GM10248 (cell line): Measurements from ENCODE around the gene KICS2.

Source experiments
- CTCF ChIA-PET: fragments of 300-600 bp; sonication (Branson Sonifier 250); formaldehyde crosslinking; extraction: SDS; loops from one replicate; lab custom pipeline; 2021; ENCODE audit warnings: antibody characterized with exemption; lab: Yijun Ruan, JAX
- POLR2A ChIA-PET: fragments of 350-650 bp; sonication (Branson Sonifier 250); formaldehyde crosslinking; extraction: SDS; loops from one replicate; lab custom pipeline; 2020; ENCODE audit warnings: antibody characterized with exemption; lab: Yijun Ruan, JAX
- DNase-seq: peaks from one replicate; pipeline ENCODE4 v3.0.0; 2012; ENCODE audit errors: extremely low spot score
- CTCF ChIP-seq: IDR thresholded peaks from 2 replicates; pipeline ENCODE4 v1.5.1; 2012; ENCODE audit warnings: mild to moderate bottlenecking, low read depth; ENCODE audit errors: extremely low read depth, missing control alignments, control extremely low read depth

Gene KICS2

GRCh38 chr12:64222009-64222765 lies at the start of gene KICS2:
Gene KICS2, minus strand, starts transcription at chr12:64222296. Its CDS starts 59 bp downstream, at chr12:64222237.
- TF ChIP-seq CTCF: no peak
- ChIA-PET POLR2A (interaction anchor here (0.6 kb wide), 1 partner anchor 63 kb away, joined by 3 read pairs; no protein-coding TSS in a partner anchor), CTCF (no interaction called here)
- peak; percentile 92 for DNase-seq

- no peak for DNase-seq
- POLR2A ChIA-PET: interaction anchor here (0.6 kb wide), 1 partner anchor 13 kb away, joined by 3 read pairs; no protein-coding TSS in a partner anchor
- TF ChIP-seq CTCF: no peak
- CTCF ChIA-PET: interaction anchor here (1.1 to 3.2 kb wide), 2 partner anchors 14 to 110 kb away, joined by 3 to 14 read pairs; no protein-coding TSS in a partner anchor
Observed at GRCh38 chr12:64270411-64270810, 48.3 kb upstream of the KICS2 start.

- no peak for TF ChIP-seq CTCF
- no peak for DNase-seq
- POLR2A ChIA-PET: no interaction called here
- CTCF ChIA-PET: interaction anchor here (1.6 to 2.1 kb wide), 2 partner anchors 10 to 13 kb away, joined by 5 read pairs; no protein-coding TSS in a partner anchor
Observed at GRCh38 chr12:64269161-64269560, 47.1 kb upstream of the KICS2 start.

GRCh38 chr12:64268409-64268808 lies 46.3 kb upstream of the KICS2 start:
- DNase-seq: no peak
- CTCF ChIA-PET: interaction anchor here (1.6 to 2.1 kb wide), 2 partner anchors 10 to 12 kb away, joined by 5 read pairs; no protein-coding TSS in a partner anchor
- POLR2A ChIA-PET: no interaction called here
- TF ChIP-seq CTCF: no peak

GRCh38 chr12:64265839-64266238 lies 43.7 kb upstream of the KICS2 start:
- ChIA-PET POLR2A (no interaction called here), CTCF (interaction anchor here (1.0 to 1.6 kb wide), 2 partner anchors 9 to 439 kb away, joined by 4 to 6 read pairs; no protein-coding TSS in a partner anchor)
- no peak for DNase-seq
- no peak for TF ChIP-seq CTCF

GRCh38 chr12:64261813-64262212 lies 39.7 kb upstream of the KICS2 start:
- CTCF ChIA-PET: interaction anchor here (1.0 to 1.7 kb wide), 2 partner anchors 12 kb away, joined by 3 to 5 read pairs; no protein-coding TSS in a partner anchor
- no peak for DNase-seq
- POLR2A ChIA-PET: no interaction called here

More at GRCh38 chr12:64261813-64262212, 39.7 kb upstream of the KICS2 start:
- no peak for TF ChIP-seq CTCF
